ENCODE results near the gene PPP2R5C. TPM values are rescaled to one million over a fixed set of nuclear protein-coding genes. Genes with fewer than 3 reads are reported as not detected.

Gene PPP2R5C
- total RNA-seq, 1 experiment from 2014 or later = 89.9 TPM

DNA sequence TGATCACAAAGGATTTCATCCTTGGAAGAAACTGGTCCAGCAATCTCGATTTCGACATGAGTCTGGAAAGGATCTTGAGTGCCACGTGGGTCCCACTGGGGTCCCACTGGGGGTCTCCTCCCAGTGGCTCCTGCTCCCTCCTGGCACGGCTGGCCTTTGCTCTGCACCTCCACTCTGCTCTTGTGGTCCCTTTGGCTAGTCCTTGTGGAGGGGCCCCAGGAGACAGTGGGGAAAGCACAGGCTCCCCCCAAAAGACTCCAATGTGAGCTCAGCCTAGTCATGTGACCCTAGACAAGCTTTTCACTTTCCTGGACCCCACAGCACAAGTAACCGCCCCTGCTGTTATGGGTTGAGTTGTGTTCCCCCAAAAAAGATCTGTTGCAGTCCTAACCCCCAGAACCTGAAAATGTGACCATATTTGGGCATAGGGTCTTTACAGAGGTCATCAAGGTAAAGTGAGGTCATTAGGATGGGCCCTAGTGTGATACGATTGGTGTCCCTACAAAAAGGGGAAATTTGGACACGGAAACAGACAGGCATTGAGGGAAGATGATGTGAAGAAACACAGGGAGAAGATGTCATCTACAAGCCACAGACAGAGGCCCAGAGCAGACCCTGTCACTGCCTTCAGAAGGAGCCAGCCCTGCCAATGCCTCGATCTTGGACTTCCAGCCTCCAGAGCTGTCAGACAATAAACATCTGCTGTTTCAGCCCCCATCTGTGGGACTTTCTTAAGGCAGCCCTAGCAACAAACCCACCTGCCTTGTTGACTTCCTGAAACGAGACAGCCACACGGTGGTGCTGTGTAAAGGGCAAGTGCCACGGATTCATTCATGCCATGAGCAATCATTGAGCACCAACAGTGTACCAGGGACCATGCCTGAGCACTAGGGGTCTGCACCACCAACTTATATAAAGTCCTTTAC, 23.8 kb upstream of the PPP2R5C start:
- peaks cover 21% of the 10 kb centered on the region for H3K36me3 Mint-ChIP-seq
- POLR2A ChIA-PET = no interaction called here
- no peak overlapping the region for H3K27ac Mint-ChIP-seq
- H3K27me3 Mint-ChIP-seq (ENCODE audit: low read depth) = peaks cover 36% of the 10 kb centered on the region
- H3K4me3 Mint-ChIP-seq = no peak overlapping the region
- peaks cover 37% of the 10 kb centered on the region for H3K9me3 Mint-ChIP-seq
- TF ChIP-seq NFATC4 (CRISPR knock-in tag; IDR thresholded peaks at IDR 0.05) (no peak), JUN (CRISPR knock-in tag; IDR thresholded peaks at IDR 0.05) (no peak), TEAD4 (CRISPR knock-in tag; IDR thresholded peaks at IDR 0.05) (no peak), GABPB1 (CRISPR knock-in tag; IDR thresholded peaks at IDR 0.05) (no peak), MAX (CRISPR knock-in tag; IDR thresholded peaks at IDR 0.05) (no peak), NR2C2 (CRISPR knock-in tag; IDR thresholded peaks at IDR 0.05) (no peak), ZNF423 (CRISPR knock-in tag; IDR thresholded peaks at IDR 0.05) (no peak), ZNF512 (CRISPR knock-in tag; IDR thresholded peaks at IDR 0.05; ENCODE audit: borderline replicate concordance) (no peak), ZNF671 (CRISPR knock-in tag; IDR thresholded peaks at IDR 0.05) (no peak), ZNF263 (CRISPR knock-in tag; IDR thresholded peaks at IDR 0.05; ENCODE audit: low read depth) (no peak)
- TF ChIP-seq, protein P1, sequence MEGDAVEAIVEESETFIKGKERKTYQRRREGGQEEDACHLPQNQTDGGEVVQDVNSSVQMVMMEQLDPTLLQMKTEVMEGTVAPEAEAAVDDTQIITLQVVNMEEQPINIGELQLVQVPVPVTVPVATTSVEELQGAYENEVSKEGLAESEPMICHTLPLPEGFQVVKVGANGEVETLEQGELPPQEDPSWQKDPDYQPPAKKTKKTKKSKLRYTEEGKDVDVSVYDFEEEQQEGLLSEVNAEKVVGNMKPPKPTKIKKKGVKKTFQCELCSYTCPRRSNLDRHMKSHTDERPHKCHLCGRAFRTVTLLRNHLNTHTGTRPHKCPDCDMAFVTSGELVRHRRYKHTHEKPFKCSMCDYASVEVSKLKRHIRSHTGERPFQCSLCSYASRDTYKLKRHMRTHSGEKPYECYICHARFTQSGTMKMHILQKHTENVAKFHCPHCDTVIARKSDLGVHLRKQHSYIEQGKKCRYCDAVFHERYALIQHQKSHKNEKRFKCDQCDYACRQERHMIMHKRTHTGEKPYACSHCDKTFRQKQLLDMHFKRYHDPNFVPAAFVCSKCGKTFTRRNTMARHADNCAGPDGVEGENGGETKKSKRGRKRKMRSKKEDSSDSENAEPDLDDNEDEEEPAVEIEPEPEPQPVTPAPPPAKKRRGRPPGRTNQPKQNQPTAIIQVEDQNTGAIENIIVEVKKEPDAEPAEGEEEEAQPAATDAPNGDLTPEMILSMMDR (IDR thresholded peaks at IDR 0.05) = no peak
- TF ChIP-seq, protein P2, sequence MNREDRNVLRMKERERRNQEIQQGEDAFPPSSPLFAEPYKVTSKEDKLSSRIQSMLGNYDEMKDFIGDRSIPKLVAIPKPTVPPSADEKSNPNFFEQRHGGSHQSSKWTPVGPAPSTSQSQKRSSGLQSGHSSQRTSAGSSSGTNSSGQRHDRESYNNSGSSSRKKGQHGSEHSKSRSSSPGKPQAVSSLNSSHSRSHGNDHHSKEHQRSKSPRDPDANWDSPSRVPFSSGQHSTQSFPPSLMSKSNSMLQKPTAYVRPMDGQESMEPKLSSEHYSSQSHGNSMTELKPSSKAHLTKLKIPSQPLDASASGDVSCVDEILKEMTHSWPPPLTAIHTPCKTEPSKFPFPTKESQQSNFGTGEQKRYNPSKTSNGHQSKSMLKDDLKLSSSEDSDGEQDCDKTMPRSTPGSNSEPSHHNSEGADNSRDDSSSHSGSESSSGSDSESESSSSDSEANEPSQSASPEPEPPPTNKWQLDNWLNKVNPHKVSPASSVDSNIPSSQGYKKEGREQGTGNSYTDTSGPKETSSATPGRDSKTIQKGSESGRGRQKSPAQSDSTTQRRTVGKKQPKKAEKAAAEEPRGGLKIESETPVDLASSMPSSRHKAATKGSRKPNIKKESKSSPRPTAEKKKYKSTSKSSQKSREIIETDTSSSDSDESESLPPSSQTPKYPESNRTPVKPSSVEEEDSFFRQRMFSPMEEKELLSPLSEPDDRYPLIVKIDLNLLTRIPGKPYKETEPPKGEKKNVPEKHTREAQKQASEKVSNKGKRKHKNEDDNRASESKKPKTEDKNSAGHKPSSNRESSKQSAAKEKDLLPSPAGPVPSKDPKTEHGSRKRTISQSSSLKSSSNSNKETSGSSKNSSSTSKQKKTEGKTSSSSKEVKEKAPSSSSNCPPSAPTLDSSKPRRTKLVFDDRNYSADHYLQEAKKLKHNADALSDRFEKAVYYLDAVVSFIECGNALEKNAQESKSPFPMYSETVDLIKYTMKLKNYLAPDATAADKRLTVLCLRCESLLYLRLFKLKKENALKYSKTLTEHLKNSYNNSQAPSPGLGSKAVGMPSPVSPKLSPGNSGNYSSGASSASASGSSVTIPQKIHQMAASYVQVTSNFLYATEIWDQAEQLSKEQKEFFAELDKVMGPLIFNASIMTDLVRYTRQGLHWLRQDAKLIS (CRISPR knock-in tag; IDR thresholded peaks at IDR 0.05; ENCODE audit: borderline replicate concordance) = no peak
- CTCF ChIA-PET = no interaction called here
- ATAC-seq (no peak), DNase-seq (ENCODE audit: low spot score) (no peak)
- H3K4me1 Mint-ChIP-seq = no peaks in the 10 kb centered on the region

DNA sequence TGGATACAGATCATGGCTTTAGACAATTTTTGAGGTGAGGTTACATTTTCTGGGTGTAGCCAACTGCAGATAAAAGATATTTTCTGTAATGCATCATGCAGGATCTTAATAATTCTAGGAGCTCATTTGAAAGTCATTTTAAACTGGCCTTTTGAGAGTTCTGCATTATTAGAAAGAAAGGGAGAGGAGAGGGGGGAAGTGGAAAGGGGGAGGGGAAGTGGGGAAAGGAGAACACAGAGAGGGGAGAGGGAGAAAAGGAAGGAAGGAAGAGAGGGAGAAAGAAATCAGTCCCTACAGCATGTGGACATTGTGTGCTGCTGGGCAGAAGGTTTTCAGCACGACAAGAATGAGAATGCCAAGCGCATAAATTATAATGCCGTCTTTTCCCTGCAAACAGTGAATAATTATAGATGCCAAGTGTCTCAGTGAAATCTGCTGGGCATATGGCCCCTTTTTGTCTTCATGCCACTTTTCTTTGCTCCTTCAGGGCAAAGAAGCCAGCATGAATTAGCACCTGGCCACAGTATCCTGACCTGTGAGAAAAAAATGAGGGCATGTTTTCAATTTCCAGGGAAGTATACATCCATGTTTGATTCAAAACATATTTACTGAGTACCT, 22.7 kb upstream of the PPP2R5C start:
- H3K27ac Mint-ChIP-seq = no peak overlapping the region
- H3K4me1 Mint-ChIP-seq = no peaks in the 10 kb centered on the region
- ATAC-seq (no peak), DNase-seq (ENCODE audit: low spot score) (no peak)
- peaks cover 44% of the 10 kb centered on the region for H3K9me3 Mint-ChIP-seq
- peaks cover 42% of the 10 kb centered on the region for H3K27me3 Mint-ChIP-seq (ENCODE audit: low read depth)
- CTCF ChIA-PET = no interaction called here
- H3K36me3 Mint-ChIP-seq = peaks cover 21% of the 10 kb centered on the region
- POLR2A ChIA-PET = no interaction called here
- no peak overlapping the region for H3K4me3 Mint-ChIP-seq
- TF ChIP-seq, protein P3, sequence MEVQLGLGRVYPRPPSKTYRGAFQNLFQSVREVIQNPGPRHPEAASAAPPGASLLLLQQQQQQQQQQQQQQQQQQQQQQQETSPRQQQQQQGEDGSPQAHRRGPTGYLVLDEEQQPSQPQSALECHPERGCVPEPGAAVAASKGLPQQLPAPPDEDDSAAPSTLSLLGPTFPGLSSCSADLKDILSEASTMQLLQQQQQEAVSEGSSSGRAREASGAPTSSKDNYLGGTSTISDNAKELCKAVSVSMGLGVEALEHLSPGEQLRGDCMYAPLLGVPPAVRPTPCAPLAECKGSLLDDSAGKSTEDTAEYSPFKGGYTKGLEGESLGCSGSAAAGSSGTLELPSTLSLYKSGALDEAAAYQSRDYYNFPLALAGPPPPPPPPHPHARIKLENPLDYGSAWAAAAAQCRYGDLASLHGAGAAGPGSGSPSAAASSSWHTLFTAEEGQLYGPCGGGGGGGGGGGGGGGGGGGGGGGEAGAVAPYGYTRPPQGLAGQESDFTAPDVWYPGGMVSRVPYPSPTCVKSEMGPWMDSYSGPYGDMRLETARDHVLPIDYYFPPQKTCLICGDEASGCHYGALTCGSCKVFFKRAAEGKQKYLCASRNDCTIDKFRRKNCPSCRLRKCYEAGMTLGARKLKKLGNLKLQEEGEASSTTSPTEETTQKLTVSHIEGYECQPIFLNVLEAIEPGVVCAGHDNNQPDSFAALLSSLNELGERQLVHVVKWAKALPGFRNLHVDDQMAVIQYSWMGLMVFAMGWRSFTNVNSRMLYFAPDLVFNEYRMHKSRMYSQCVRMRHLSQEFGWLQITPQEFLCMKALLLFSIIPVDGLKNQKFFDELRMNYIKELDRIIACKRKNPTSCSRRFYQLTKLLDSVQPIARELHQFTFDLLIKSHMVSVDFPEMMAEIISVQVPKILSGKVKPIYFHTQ (CRISPR knock-in tag; IDR thresholded peaks at IDR 0.05) = no peak
- TF ChIP-seq ZNF425 (CRISPR knock-in tag; conservative IDR thresholded peaks at IDR 0.05) = no peak
- TF ChIP-seq NR1H2 (CRISPR knock-in tag; IDR thresholded peaks at IDR 0.05) = no peak
- TF ChIP-seq EMX1 (CRISPR knock-in tag; IDR thresholded peaks at IDR 0.05) = no peak

All from WTC11 (cell line).